NOMO-1 treated with dmso at 0.1 percent for 144 hours (cell line): ENCODE data around the gene ZNF48.
"Not testable (repeated sequence)": the region's sequence is repeated elsewhere in the genome, so short reads cannot be mapped to it uniquely, and the experiment has no call there.

Experiments used
- DNase-seq: peaks from one replicate; lab custom pipeline; 2025; ENCODE audit not compliant: unreplicated experiment; lab: John Stamatoyannopoulos, UW

ZNF48 gene

GRCh38 chr16:30377812-30378235, 17.4 kb upstream of the ZNF48 start:
- peak; percentile 80 for DNase-seq

GRCh38 chr16:30378236-30379157, 16.7 kb upstream of the ZNF48 start:
- peak; percentile 95 for DNase-seq

- no peak for DNase-seq
Observed at GRCh38 chr16:30379158-30379783, 15.9 kb upstream of the ZNF48 start.

GRCh38 chr16:30380072-30380802, 15.0 kb upstream of the ZNF48 start:
- DNase-seq: no peak

GRCh38 chr16:30380803-30381208, 14.4 kb upstream of the ZNF48 start:
- DNase-seq: no peak

- no peak for DNase-seq
Observed at GRCh38 chr16:30381291-30382041, 13.8 kb upstream of the ZNF48 start.

- DNase-seq: no peak
Observed at GRCh38 chr16:30382111-30382881, 12.9 kb upstream of the ZNF48 start, which contains the start of gene SEPTIN1. Gene SEPTIN1, minus strand, starts transcription at chr16:30382561. Its CDS starts 19 bp downstream, at chr16:30382542.

- no peak for DNase-seq
Observed at GRCh38 chr16:30383521-30383920, 11.7 kb upstream of the ZNF48 start.

GRCh38 chr16:30394592-30395154, 547 bp upstream of the ZNF48 start:
- no peak for DNase-seq

GRCh38 chr16:30395992-30396585, 869 bp downstream of the ZNF48 start:
- DNase-seq: no peak

GRCh38 chr16:30396627-30397026, 1.4 kb downstream of the ZNF48 start:
- DNase-seq: not testable (repeated sequence)

- no peak for DNase-seq
Observed at GRCh38 chr16:30397056-30397455, 1.8 kb downstream of the ZNF48 start.

- no peak for DNase-seq
Observed at GRCh38 chr16:30397776-30398660, 2.8 kb downstream of the ZNF48 start.

- no peak for DNase-seq
Observed at GRCh38 chr16:30398661-30399434, 3.6 kb downstream of the ZNF48 start.

- DNase-seq: no peak
Observed at GRCh38 chr16:30399435-30400186, 4.4 kb downstream of the ZNF48 start.

GRCh38 chr16:30401768-30402425, 6.7 kb downstream of the ZNF48 start:
- DNase-seq: no peak
